Glutamatergic neuron (in vitro differentiated cells): Measurements from ENCODE around the gene C1QL2. TPM values are rescaled to one million over a fixed set of nuclear protein-coding genes. Genes with fewer than 3 reads are reported as not detected.

Experiments
- DNase-seq: peaks from one replicate; pipeline ENCODE4 v3.0.0; 2022
- H3K27ac Mint-ChIP-seq: one replicate; pipeline ENCODE4 v1.8.0; 2020; ENCODE audit warnings: mild to moderate bottlenecking, mixed read lengths, inconsistent platforms; ENCODE audit not compliant: unreplicated experiment
- H3K27me3 Mint-ChIP-seq: one replicate; pipeline ENCODE4 v1.8.0; 2020; ENCODE audit warnings: mild to moderate bottlenecking, moderate library complexity, mixed read lengths, inconsistent platforms; ENCODE audit not compliant: unreplicated experiment
- H3K36me3 Mint-ChIP-seq: one replicate; pipeline ENCODE4 v1.8.0; 2020; ENCODE audit warnings: mild to moderate bottlenecking, mixed read lengths, inconsistent platforms; ENCODE audit not compliant: unreplicated experiment
- H3K4me1 Mint-ChIP-seq: one replicate; pipeline ENCODE4 v1.8.0; 2020; ENCODE audit warnings: mild to moderate bottlenecking, low read depth, mixed read lengths, inconsistent platforms; ENCODE audit not compliant: unreplicated experiment
- H3K4me3 Mint-ChIP-seq: one replicate; pipeline ENCODE4 v1.8.0; 2020; ENCODE audit warnings: mild to moderate bottlenecking, mixed read lengths, inconsistent platforms; ENCODE audit not compliant: unreplicated experiment
- H3K9me3 Mint-ChIP-seq: one replicate; pipeline ENCODE4 v1.8.0; 2020; ENCODE audit warnings: mild to moderate bottlenecking, moderate library complexity, mixed read lengths, inconsistent platforms; ENCODE audit not compliant: unreplicated experiment
- CTCF ChIP-seq: fragments of 200-600 bp; sonication (generic); IDR thresholded peaks from one replicate; pipeline ENCODE4 v1.5.0; 2021; ENCODE audit not compliant: partially characterized antibody, unreplicated experiment
- total RNA-seq: library from RNA; stranded (reverse); fragmentation: NEBNext Ultra II Directional; extraction: Animal tissue kit (Norgen Biotek cat#: 25700); gene quantifications from one replicate; pipeline ENCODE4 v1.2.1, GENCODE V29; 2021; ENCODE audit not compliant: unreplicated experiment

Gene C1QL2
- total RNA-seq, 1 donor from 2014 or later, result not detected

DNA sequence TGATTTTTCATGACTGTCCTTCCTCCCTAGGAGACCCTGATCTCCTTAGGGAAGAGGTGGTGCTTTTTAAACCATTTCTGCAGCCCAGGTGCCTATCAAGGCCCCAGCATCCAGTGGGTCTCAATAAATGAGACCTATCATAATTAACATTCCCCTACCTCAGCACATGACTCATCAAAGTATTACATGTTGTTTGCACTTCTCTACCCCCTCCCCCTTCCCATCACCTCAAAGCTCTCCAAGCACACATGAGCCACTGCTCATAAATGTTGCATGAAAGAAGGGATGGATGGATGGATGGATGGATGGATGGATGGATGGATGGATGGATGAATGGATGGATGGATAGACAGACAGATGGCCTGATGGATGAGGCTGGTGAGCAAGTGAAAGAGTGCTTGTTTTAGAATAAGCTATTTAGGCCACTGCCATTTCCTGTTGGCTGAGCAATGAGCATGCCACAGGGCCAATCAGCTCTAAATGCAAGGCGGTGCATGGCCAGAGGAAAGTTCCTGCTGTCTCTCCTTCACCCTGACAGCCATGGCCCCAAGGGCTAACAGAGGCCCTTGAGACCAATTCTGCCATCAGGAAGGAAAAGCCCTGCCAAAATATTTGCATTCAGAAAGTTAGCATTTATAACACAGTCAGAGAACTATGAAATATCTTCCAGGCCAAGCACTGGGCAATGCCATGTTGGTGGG, 44.2 kb upstream of the C1QL2 start:
- Mint-ChIP-seq H3K36me3 (no peaks in the 10 kb centered on the region), H3K4me3 (no peak overlapping the region), H3K4me1 (no peaks in the 10 kb centered on the region), H3K9me3 (no peaks in the 10 kb centered on the region), H3K27ac (no peak overlapping the region), H3K27me3 (peaks cover 2% of the 10 kb centered on the region)
- DNase-seq, result no peak
- TF ChIP-seq CTCF, result no peak

DNA sequence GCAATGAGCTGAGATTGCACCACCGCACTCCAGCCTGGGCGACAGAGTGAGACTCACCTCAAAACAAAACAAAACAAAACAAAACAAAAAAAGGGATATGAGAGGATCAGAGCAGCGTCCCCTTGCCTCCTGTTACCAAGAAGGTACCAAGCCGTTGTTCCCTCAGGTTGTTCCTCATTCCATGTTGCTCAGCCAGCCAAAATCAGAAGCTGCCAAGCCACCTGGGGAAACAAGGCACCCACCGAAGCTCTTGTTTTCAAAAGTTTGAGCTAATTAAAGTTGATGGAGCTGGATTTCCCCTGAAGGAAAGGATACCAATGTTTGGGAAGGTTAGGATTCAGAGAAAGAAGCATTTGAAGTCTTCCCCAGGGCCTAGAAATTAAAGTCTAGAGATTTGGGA, 43.3 kb upstream of the C1QL2 start:
- no peaks in the 10 kb centered on the region for H3K36me3 Mint-ChIP-seq
- no peak overlapping the region for H3K27ac Mint-ChIP-seq
- no peak overlapping the region for H3K4me3 Mint-ChIP-seq
- TF ChIP-seq CTCF, result no peak
- H3K27me3 Mint-ChIP-seq, result peaks cover 2% of the 10 kb centered on the region
- DNase-seq, result no peak
- no peaks in the 10 kb centered on the region for H3K9me3 Mint-ChIP-seq
- peaks cover 4% of the 10 kb centered on the region for H3K4me1 Mint-ChIP-seq

GRCh38 chr2:119198240-119198840, 39.8 kb upstream of the C1QL2 start:
- Mint-ChIP-seq H3K27ac (no peak overlapping the region), H3K4me1 (peaks cover 4% of the 10 kb centered on the region), H3K9me3 (peaks cover 4% of the 10 kb centered on the region), H3K27me3 (peaks cover 5% of the 10 kb centered on the region), H3K36me3 (no peaks in the 10 kb centered on the region), H3K4me3 (no peak overlapping the region)
- TF ChIP-seq CTCF, result no peak
- DNase-seq, result no peak

DNA sequence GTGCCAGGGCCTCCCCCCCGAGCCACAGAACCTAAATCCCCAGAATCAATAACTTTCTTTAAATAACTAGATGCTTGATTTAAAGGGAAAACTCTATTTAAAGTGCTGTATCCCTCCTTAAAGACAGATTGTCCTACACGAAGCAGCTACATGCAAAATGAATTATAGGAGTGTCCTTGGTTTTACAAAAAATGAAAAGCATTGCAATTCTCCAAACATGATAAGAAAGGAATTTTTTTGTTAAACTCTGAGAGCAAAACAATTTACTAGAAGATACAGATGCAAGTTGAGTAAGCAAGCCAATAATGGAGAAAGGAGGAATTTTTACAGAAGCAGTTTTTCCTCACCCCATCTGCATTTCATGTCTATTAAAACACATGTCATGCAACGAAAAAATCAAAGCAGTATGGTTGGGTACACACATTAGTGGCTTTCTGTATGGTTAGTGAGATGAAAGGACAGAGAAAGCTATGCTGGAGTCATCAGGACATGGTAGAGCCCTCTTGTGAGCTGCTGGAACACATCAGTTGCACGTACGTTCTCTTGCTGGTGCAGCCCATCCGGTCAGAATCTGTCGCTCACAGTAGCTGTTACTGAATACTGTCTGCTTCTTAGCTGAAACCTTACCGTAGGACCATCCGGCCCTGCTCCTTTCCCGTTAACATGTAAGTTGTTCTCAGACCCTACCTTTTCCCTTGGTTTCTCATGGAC, 39.1 kb upstream of the C1QL2 start:
- Mint-ChIP-seq H3K4me3 (no peak overlapping the region), H3K4me1 (peaks cover 4% of the 10 kb centered on the region), H3K9me3 (peaks cover 4% of the 10 kb centered on the region), H3K27ac (no peak overlapping the region), H3K27me3 (peaks cover 6% of the 10 kb centered on the region), H3K36me3 (no peaks in the 10 kb centered on the region)
- DNase-seq, result no peak
- no peak for TF ChIP-seq CTCF

DNA sequence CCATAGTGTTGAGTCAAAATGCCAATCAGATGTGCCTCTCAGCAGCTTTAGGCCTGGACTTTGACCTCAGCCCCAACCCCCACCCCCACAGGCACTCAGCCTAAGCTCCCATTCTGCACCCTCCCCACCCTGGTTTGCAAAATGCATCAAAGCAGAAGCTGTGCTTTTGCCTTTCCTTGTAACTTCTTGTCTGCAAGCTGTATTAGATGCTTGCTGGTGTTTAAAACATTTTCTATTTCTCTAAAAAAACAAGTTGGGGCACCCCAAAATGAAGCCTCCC, 38.5 kb upstream of the C1QL2 start:
- TF ChIP-seq CTCF, result no peak
- H3K27me3 Mint-ChIP-seq, result peaks cover 6% of the 10 kb centered on the region
- peaks cover 4% of the 10 kb centered on the region for H3K9me3 Mint-ChIP-seq
- H3K27ac Mint-ChIP-seq, result no peak overlapping the region
- no peaks in the 10 kb centered on the region for H3K36me3 Mint-ChIP-seq
- H3K4me1 Mint-ChIP-seq, result peaks cover 4% of the 10 kb centered on the region
- no peak for DNase-seq
- H3K4me3 Mint-ChIP-seq, result no peak overlapping the region
